Hepatocyte (in vitro differentiated cells): ENCODE results near the gene ZFYVE19.

Experiments used
- EZH2phosphoT487 ChIP-seq: fragments of 200-600 bp; sonication (generic); IDR thresholded peaks from one replicate; pipeline ENCODE4 v1.6.1; 2018; ENCODE audit warnings: antibody characterized with exemption, mild to moderate bottlenecking, low read depth, moderate library complexity; ENCODE audit not compliant: unreplicated experiment, severe bottlenecking
- TF ChIP-seq, protein P1 (sequence below): fragments of 200-600 bp; sonication (generic); IDR thresholded peaks from 2 replicates; pipeline ENCODE4 v1.5.1; 2016; ENCODE audit warnings: antibody characterized with exemption, mild to moderate bottlenecking; ENCODE audit not compliant: poor library complexity

DNA sequence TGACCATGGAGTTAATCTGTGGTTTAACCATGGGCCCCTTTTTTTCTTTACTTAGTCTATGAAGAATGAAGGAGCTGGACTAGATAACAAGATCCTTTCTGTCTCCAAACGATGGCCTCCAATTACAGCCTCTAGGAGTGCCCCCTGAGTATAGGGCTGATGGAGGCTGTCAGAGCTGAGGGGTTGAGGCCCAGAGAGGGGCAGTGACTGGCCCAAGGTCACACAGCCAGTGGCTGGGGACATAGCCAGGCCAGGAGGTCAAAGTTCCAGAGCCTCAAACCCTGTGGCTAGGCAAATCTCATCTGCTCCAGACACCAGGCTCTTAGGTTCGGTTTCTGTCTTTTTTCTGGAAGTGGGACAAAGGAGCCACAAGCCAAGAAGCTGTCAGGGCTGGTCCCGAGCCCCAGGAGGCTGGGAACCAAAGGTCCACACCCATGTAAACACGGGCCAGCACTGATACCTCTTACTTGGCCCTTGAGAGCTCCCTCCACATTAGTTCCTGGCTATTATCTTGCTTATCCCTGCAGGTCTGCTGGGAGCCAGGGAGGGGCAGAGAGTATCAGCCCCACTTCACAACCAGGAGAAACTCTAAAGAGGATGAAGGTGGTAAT, 56.9 kb downstream of the ZFYVE19 start:
- TF ChIP-seq EZH2phosphoT487, result no peak
- TF ChIP-seq, protein P1, sequence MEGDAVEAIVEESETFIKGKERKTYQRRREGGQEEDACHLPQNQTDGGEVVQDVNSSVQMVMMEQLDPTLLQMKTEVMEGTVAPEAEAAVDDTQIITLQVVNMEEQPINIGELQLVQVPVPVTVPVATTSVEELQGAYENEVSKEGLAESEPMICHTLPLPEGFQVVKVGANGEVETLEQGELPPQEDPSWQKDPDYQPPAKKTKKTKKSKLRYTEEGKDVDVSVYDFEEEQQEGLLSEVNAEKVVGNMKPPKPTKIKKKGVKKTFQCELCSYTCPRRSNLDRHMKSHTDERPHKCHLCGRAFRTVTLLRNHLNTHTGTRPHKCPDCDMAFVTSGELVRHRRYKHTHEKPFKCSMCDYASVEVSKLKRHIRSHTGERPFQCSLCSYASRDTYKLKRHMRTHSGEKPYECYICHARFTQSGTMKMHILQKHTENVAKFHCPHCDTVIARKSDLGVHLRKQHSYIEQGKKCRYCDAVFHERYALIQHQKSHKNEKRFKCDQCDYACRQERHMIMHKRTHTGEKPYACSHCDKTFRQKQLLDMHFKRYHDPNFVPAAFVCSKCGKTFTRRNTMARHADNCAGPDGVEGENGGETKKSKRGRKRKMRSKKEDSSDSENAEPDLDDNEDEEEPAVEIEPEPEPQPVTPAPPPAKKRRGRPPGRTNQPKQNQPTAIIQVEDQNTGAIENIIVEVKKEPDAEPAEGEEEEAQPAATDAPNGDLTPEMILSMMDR, result no peak
